Gastrocnemius medialis (tissue), 4 donors: ENCODE data around the gene HMGCL.

Source experiments
- POLR2A ChIP-seq, 2 donors: fragments of 450-650 bp; IDR thresholded peaks; one replicate each; pipeline ENCODE4 v1.6.1; 2017; ENCODE audit warnings: antibody characterized with exemption in 2 of 2, mild to moderate bottlenecking in 2 of 2, moderate library complexity in 2 of 2
- TF ChIP-seq, protein P1 (sequence below), 5 experiments: fragments of 450-650 bp in 3 of 5; fragments of 200-600 bp in 2 of 5; sonication (generic) in 2 of 5; IDR thresholded peaks in 4 of 5; conservative IDR thresholded peaks in 1 of 5; 1 replicate in 4 of 5; 2 replicates in 1 of 5; pipeline ENCODE4 v1.5.1; 2016 to 2019; ENCODE audit warnings: antibody characterized with exemption in 5 of 5, mild to moderate bottlenecking in 3 of 5, moderate library complexity in 3 of 5

DNA sequence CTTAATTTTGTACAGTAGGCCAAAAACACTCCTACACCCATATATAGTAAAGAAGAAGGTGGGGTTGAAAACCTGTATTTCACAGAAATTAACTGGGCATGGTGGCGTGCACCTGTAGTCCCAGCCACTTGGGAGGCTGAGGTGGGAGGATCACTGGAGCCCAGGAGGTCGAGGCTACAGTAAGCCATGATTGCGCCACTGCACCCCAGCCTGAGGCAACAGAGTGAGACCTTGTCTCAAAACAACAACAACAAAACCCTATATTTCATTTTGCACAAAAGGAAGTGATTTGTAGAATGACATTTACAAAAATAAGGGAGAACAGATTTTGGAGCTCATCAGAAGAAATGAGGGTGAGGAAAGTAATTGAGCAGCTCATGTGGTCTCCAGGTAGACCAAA lies 36.5 kb downstream of the HMGCL start:
- TF ChIP-seq, protein P1, sequence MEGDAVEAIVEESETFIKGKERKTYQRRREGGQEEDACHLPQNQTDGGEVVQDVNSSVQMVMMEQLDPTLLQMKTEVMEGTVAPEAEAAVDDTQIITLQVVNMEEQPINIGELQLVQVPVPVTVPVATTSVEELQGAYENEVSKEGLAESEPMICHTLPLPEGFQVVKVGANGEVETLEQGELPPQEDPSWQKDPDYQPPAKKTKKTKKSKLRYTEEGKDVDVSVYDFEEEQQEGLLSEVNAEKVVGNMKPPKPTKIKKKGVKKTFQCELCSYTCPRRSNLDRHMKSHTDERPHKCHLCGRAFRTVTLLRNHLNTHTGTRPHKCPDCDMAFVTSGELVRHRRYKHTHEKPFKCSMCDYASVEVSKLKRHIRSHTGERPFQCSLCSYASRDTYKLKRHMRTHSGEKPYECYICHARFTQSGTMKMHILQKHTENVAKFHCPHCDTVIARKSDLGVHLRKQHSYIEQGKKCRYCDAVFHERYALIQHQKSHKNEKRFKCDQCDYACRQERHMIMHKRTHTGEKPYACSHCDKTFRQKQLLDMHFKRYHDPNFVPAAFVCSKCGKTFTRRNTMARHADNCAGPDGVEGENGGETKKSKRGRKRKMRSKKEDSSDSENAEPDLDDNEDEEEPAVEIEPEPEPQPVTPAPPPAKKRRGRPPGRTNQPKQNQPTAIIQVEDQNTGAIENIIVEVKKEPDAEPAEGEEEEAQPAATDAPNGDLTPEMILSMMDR (IDR thresholded peaks at IDR 0.05 in 4 of 5, conservative IDR thresholded peaks at IDR 0.05 in 1 of 5), result no peak
- no peak for TF ChIP-seq POLR2A (IDR thresholded peaks at IDR 0.05)
